GM19238 (cell line): ENCODE data around the gene FDCSP.
"Not testable (repeated sequence)": the region's sequence is repeated elsewhere in the genome, so short reads cannot be mapped to it uniquely, and the experiment has no call there.

Experiments used
- DNase-seq: peaks from one replicate; pipeline ENCODE4 v3.0.0; 2011; ENCODE audit warnings: low spot score; ENCODE audit not compliant: insufficient read length

FDCSP gene

GRCh38 chr4:70225824-70226223 is at the start of gene FDCSP:
Gene FDCSP (plus strand): TSS chr4:70226124. CDS start chr4:70231195, 5,071 bp downstream.
- DNase-seq, result no peak

DNA sequence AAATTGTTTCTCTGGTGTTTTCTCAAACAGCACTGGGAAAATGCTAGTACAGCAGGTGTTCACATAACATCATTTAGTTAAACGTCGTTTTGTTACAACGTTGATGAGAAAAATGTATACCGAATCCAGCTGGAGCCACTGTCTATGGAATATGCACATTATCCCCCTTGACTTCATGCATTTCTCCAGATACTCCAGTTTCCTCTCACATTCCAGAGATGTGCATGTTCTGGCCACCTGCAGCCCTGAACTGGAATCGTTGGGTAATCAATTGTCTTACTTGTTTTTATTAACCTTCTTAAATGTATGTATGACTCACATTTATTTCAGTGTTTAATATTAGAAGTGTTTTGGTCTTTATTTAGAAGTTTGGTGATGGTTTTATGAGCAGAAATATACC is 48.8 kb upstream of the FDCSP start:
- DNase-seq, result no peak

DNA sequence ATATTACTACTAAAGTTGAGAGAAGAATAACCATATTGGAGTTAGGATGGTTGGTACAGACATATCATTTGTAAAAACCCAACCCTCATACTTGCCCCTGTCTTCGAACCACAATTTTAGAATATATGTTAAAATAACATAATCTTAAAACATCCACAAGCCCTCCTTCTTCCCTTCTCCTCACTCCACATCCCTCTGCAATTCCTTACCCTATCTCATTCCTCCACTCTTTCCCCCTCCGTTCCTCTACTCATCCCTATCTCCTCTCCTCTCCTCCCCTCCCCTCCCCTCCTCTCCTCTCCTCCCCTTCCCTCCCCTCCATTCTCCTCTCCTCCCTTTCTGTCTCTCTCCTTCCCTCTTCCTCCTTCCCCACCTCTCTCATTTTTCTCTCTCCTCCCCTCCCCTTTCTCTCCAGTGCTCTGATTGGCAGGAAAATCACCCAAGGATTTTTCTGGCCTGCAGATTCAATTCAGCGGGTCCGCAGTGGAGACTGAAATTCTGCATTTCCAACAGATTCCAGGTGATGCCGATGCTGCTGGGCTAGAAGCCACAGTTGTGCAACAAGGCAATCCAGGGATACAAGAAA is 47.8 kb upstream of the FDCSP start:
- DNase-seq, result no peak

DNA sequence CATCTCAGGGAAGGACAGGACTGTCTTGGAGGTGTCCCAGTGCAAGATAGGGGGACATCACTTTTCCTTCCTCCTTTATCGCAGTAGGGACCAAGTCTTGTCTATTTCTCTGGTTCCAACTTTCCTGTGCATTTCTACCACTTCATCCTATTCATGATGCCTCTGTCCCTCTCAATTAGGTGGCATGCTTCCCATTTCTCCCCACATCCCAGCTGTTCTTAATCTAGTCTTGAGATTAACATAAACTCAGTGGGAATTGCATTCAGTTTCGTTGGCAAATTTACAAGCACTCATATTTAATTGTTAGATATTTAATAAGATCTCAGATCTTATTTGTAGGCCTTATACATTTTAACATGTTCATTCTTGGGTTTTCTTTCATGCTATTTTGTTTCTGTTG is 46.1 kb upstream of the FDCSP start:
- no peak for DNase-seq

GRCh38 chr4:70181864-70182263 is 44.1 kb upstream of the FDCSP start:
- DNase-seq, result no peak

- no peak for DNase-seq
Measured at GRCh38 chr4:70182517-70183167, 43.3 kb upstream of the FDCSP start.

- DNase-seq, result no peak
Measured at GRCh38 chr4:70183168-70183939, 42.6 kb upstream of the FDCSP start.

GRCh38 chr4:70183940-70184246 is 42.0 kb upstream of the FDCSP start:
- no peak for DNase-seq

GRCh38 chr4:70187216-70187615 is 38.7 kb upstream of the FDCSP start:
- no peak for DNase-seq

GRCh38 chr4:70190579-70190978 is 35.3 kb upstream of the FDCSP start:
- no peak for DNase-seq

DNA sequence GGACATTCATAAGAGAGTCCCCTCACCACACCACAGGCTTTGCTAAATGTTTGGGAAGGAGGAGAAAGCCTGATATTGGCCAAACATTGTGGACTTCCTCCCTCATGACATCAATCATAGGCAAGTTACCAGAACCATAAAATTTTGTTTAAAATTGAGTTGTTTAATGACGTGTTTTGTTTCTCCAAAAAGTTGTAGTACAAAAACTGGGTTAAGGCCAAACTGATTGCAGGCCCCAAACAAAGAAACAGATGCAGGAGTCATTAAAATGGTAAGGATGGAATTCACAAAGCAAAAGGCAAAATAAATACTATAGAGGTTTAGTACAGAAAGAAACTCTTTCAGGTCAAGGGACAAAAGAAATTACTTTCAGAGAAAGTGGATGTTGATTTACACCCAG is 34.3 kb upstream of the FDCSP start:
- no peak for DNase-seq

GRCh38 chr4:70192895-70193294 is 33.0 kb upstream of the FDCSP start:
- DNase-seq, result no peak

GRCh38 chr4:70195425-70195824 is 30.5 kb upstream of the FDCSP start, which contains the start of gene ODAM:
Gene ODAM (plus strand): TSS chr4:70195725. CDS start chr4:70196544, 819 bp downstream.
- DNase-seq, result no peak

DNA sequence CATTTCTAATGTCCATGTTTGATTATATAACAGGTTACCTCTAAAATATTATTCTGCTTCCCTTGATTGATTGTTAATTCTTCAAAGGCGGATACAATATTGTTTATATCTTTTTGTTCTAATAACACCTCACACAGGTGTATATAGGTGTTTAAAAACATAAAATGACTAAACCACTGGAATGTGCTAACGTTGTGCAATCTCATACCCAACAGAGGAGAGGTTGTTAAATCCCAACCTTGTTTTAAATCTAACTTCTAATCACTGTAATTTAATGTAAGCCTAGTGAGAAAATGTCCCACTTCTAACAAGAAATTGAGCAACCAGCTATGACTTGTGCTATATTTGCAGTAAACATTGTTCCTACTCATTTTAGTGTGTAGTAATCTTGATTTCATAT is 29.1 kb upstream of the FDCSP start:
- no peak for DNase-seq

DNA sequence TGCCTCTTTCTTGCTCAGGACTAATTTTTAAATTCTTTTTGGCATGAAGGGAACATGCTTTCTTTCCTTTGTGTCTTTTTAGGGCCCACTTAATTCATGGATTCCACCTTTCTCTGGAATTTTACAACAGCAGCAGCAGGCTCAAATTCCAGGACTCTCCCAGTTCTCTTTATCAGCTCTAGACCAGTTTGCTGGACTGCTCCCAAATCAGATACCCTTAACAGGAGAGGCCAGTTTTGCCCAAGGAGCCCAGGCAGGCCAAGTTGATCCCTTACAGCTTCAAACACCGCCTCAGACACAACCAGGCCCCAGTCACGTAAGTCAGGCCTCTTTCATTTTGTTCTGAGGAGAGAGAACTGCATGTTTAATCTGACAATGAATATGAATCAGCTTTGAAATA is 28.1 kb upstream of the FDCSP start:
- no peak for DNase-seq

DNA sequence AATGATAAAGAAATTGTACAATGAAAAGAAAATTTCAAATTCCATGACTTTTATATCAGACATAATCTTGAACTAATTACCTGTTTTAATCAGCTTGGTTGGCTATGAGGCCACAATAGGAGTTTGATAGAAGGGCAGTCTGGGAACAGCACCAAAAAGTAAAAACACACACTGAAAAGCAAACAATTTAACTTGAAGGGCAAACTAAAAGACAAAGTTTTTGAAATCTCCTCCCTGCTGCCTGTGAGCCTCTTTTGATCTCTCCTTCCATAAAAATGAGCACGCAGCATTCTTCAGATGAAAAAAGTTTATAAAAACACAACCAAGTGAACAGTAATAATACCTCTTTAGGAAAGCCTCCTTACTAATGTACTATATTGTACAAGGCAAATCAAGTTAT is 22.3 kb upstream of the FDCSP start:
- no peak for DNase-seq

- DNase-seq, result not testable (repeated sequence)
Measured at GRCh38 chr4:70212752-70213151, 13.2 kb upstream of the FDCSP start.

- DNase-seq, result not testable (repeated sequence)
Measured at GRCh38 chr4:70216109-70216508, 9.8 kb upstream of the FDCSP start.

DNA sequence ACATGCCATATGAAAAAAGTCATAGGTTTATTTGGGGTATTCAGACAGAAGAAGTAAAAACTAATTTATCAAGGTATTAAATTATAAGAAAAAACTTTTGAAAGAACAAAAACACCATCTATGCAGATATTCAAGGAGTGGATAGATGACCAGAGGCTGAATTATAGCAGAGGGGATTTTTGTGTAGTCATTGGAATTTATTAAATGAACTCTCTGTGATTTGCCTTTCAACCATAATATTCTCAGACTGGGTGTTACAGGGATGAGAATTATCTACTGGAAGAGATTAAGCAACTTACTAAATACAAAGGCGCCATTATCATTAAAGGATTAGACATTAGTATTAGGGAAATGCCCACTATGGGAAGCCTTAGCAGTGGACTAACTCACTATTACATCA is 9.4 kb upstream of the FDCSP start:
- not testable (repeated sequence) for DNase-seq

GRCh38 chr4:70221389-70221788 is 4.5 kb upstream of the FDCSP start:
- DNase-seq, result not testable (repeated sequence)

DNA sequence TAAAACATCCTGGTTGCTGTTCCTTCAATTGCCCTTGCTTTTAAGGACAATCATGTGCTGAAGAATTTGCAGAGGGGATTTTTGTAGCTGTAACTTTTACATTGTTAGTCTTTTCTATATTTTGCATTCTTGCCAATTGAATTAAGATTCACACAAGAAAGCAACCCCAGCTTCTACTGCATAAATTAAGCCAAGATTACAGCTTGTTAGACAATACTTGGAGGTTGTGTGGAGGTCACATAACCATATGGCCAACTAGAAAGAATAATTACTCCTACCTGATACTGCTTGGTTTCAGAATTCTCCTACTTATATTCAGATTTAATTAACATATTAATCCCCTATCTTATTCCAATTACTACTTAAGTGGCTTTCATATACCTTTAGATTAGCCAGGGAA is 4.1 kb upstream of the FDCSP start:
- DNase-seq, result not testable (repeated sequence)

GRCh38 chr4:70236125-70236524 is 10.2 kb downstream of the FDCSP start:
- DNase-seq, result no peak
